Duodenal mucosa (tissue), 2 donors: Measurements from ENCODE around the gene RPS10.

Experiments
- H3K27ac ChIP-seq: one replicate; pipeline ENCODE4 v1.7.0; 2013; ENCODE audit warnings: low read depth, low read length
- H3K27me3 ChIP-seq, 2 donors: one replicate each; pipeline ENCODE4 v1.7.0; 2013; ENCODE audit warnings: low read length in 2 of 2, control low read depth in 1 of 2; ENCODE audit not compliant: insufficient read depth in 2 of 2, control insufficient read depth in 1 of 2
- H3K36me3 ChIP-seq, 2 donors: one replicate each; pipeline ENCODE4 v1.7.0; 2013; ENCODE audit warnings: low read length in 2 of 2, control low read depth in 1 of 2; ENCODE audit not compliant: insufficient read depth in 2 of 2, control insufficient read depth in 1 of 2
- H3K4me1 ChIP-seq, 2 donors: one replicate each; pipeline ENCODE4 v1.7.0; 2013; ENCODE audit warnings: low read length in 2 of 2, control low read depth in 1 of 2; ENCODE audit not compliant: insufficient read depth in 2 of 2, control insufficient read depth in 1 of 2
- H3K4me3 ChIP-seq, 2 donors: one replicate each; pipeline ENCODE4 v1.7.0; 2013; ENCODE audit warnings: low read length in 2 of 2, low read depth in 1 of 2
- H3K9ac ChIP-seq, 2 donors: one replicate each; pipeline ENCODE4 v1.7.0; 2013; ENCODE audit warnings: low read length in 2 of 2, low read depth in 1 of 2
- H3K9me3 ChIP-seq, 2 donors: one replicate each; pipeline ENCODE4 v1.7.0; 2013; ENCODE audit warnings: low read length in 2 of 2, control low read depth in 1 of 2; ENCODE audit not compliant: control insufficient read depth in 1 of 2

RPS10 gene

DNA sequence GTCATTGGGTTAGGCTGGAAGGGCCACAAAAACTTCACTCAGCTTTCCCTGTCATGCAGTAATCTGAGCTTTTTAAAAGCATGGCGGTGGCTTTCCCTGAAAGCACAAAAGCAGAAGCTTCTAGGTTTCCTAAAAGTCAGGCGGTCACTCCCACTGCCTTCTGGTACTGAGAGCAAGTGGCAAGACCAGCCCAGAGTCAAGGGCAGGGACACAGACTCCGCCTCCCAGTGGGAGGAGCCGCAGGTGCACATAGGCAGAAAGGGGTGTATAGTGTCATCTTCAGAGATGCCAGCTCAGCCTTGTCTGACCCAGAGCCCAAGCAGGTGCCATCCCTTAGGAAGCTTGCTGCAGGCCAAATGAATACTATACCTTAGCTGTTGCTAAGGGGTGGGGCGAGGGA is 22.0 kb upstream of the RPS10 start:
- H3K4me3 ChIP-seq, result no peak overlapping the region
- no peaks in the 10 kb centered on the region for H3K4me1 ChIP-seq
- no peaks in the 10 kb centered on the region for H3K27me3 ChIP-seq
- no peak overlapping the region for H3K9ac ChIP-seq
- no peak overlapping the region for H3K27ac ChIP-seq
- no peaks in the 10 kb centered on the region for H3K36me3 ChIP-seq
- peaks cover 0 to 4% of the 10 kb centered on the region in 2 donors for H3K9me3 ChIP-seq

DNA sequence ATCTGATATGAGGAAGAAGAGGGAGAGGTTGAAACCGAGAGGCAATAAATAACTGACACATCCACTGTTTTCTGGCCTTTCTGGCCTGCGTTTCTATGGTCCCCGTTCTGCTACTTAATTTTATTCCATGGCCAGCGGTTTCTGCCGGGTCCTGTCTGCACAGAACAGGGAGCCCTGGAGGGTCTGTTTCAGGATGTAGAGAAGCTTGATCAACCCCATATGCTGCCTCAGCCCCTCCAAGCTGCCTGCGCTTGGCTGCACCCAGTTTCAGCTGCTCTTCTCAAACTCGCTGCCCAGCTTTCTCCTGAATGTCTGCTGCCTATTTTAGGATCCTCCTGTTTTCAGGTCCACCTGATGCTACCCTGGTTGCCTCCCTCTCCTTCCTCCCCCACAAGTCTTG is 21.5 kb upstream of the RPS10 start:
- Histone ChIP-seq H3K36me3 (no peaks in the 10 kb centered on the region), H3K9me3 (peaks cover 0 to 4% of the 10 kb centered on the region in 2 donors), H3K9ac (no peak overlapping the region), H3K27me3 (no peaks in the 10 kb centered on the region), H3K27ac (no peak overlapping the region), H3K4me1 (no peaks in the 10 kb centered on the region), H3K4me3 (no peak overlapping the region)

DNA sequence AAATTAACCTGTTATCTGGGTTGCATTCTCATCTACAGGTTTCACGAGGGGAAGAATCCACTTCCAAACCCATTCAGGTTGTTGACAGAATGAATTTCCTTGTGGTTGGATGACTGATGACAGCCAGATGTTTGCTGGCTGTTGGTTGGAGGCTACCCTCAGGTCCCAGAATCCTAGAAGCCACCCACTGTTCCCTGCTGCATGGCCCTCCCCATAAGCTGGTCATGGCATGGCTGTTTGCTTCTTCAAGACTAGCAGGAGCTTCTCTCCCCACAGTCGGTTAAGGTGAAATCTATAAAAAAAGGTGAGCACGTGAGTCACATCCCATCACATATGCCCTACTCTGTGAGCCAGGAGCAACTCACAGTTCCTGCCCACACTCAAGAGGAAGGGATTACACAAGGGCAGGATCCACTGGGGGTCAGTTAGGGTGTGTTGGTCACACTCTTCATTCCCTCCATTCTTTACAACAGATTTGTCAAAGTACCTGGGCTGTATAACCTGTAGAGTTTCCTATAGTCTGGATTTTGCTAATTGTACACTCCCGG is 19.5 kb upstream of the RPS10 start:
- no peak overlapping the region for H3K4me3 ChIP-seq
- H3K9ac ChIP-seq, result no peak overlapping the region
- no peaks in the 10 kb centered on the region for H3K9me3 ChIP-seq
- H3K36me3 ChIP-seq, result no peaks in the 10 kb centered on the region
- no peaks in the 10 kb centered on the region for H3K27me3 ChIP-seq
- H3K27ac ChIP-seq, result no peak overlapping the region
- H3K4me1 ChIP-seq, result no peaks in the 10 kb centered on the region

DNA sequence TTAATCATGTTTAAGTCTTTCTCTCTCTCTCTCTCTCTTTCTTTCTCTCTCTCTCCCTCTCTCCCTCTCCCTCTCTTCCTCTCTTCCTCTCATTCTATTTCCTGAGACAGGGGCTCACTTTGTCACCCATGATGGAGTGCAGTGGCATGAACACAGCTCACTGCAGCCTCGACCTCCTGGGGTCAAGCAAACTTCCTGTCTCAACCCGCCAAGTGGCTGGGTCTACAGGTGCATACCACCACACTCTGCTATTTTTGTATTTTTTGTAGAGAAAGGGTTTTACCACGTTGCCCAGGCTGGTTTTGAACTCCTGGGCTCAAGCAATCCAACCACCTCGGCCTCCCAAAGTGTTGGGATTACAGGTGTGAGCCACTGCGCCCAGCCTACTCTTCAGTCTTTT is 15.7 kb upstream of the RPS10 start:
- Histone ChIP-seq H3K36me3 (no peaks in the 10 kb centered on the region), H3K9me3 (no peaks in the 10 kb centered on the region), H3K4me3 (no peak overlapping the region), H3K9ac (no peak overlapping the region), H3K4me1 (no peaks in the 10 kb centered on the region), H3K27ac (no peak overlapping the region), H3K27me3 (no peaks in the 10 kb centered on the region)

DNA sequence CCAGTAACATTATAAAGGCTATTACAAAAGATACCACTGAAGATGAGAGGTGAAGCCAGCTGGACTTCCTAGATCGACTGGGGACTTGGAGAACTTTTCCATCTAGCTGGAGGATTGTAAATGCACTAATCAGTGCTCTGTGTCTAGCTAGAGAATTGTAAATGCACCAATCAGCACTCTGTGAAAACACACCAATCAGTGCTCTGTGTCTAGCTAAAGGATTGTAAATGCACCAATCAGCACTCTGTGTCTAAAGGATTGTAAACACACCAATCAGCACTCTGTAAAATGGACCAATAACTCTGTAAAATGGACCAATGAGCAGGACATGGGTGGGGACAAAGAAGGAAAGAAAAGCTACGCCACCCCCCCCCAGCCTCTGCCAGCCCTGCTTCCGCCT is 13.6 kb upstream of the RPS10 start:
- no peaks in the 10 kb centered on the region for H3K27me3 ChIP-seq
- no peaks in the 10 kb centered on the region for H3K36me3 ChIP-seq
- H3K27ac ChIP-seq, result no peak overlapping the region
- H3K4me1 ChIP-seq, result no peaks in the 10 kb centered on the region
- H3K9ac ChIP-seq, result no peak overlapping the region
- H3K9me3 ChIP-seq, result no peaks in the 10 kb centered on the region
- no peak overlapping the region for H3K4me3 ChIP-seq

DNA sequence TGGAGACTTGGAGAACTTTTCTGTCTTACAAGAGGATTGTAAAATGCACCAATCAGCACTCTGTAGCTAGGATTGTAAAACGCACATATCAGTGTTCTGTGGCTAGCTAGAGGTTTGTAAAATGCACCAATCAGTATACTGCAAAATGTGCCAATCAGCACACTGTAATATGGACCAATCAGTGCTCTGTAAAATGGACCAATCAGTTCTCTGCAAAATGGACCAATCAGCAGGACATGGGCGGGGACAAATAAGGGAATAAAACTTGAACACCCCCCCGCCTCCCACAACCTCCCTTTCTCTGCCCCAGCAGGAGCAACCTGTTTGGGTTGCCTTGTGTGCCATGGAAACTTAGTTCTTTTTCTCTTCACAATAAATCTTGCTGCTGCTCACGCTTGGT is 12.8 kb upstream of the RPS10 start:
- Histone ChIP-seq H3K27ac (no peak overlapping the region), H3K36me3 (no peaks in the 10 kb centered on the region), H3K9ac (no peak overlapping the region), H3K9me3 (no peaks in the 10 kb centered on the region), H3K4me3 (no peak overlapping the region), H3K27me3 (no peaks in the 10 kb centered on the region), H3K4me1 (no peaks in the 10 kb centered on the region)

DNA sequence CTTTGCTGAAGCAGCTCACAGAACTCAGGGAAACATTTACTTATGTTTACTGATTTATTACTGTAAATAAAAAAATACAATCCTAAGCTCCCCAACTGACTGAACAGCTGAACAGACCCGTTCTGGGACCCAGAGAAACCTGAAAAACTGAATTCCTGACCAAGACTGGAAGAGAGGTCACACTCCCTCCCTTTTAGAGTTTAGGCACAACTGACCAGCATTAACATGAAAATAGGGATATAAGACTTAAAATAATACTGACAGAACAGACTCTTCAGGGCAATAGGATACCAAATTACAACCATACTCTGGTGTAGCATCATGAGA is 11.7 kb upstream of the RPS10 start:
- Histone ChIP-seq H3K4me1 (no peaks in the 10 kb centered on the region), H3K36me3 (no peaks in the 10 kb centered on the region), H3K9ac (no peak overlapping the region), H3K27ac (no peak overlapping the region), H3K27me3 (no peaks in the 10 kb centered on the region), H3K4me3 (no peak overlapping the region), H3K9me3 (no peaks in the 10 kb centered on the region)

DNA sequence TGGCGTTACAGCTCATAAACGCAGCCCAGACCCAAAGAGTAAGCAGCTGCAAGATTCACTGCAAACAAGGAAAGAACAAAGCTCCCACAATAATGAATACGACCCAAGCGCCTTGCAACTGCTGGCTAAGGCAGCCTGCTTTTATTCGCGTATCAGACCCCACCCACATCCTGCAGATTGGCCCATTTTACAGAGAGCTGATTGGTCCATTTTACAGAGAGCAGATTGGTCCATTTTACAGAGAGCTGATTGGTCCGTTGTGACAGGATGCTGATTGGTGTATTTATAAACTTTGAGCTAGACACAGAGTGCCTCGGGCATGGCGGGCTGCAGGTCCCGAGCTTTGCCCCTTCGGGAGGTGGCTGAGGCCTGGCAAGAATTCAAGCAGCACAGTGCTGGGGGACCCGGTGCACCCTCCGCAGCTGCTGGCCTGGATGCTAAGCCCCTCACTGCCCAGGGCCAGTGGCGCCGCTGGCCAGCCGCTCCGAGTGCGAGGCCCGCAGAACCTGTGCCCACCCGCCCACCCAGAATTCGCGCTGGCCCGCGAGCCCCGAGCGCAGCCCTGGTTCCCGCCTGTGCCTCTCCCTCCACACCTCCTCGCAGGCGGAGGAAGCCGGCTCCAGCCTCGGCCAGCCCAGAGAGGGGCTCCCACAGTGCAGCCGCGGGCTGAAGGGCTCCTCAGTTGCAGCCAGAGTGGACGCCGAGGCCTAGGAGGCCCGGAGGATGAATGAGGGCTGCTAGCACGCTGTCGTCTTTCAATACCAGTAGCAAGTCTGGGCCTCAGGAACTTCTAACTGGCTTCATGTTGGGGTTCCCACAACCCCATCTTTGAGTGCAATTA is 11.2 kb upstream of the RPS10 start:
- no peak overlapping the region for H3K27ac ChIP-seq
- H3K4me1 ChIP-seq, result no peaks in the 10 kb centered on the region
- no peak overlapping the region for H3K4me3 ChIP-seq
- H3K9me3 ChIP-seq, result no peaks in the 10 kb centered on the region
- H3K27me3 ChIP-seq, result no peaks in the 10 kb centered on the region
- no peaks in the 10 kb centered on the region for H3K36me3 ChIP-seq
- no peak overlapping the region for H3K9ac ChIP-seq

DNA sequence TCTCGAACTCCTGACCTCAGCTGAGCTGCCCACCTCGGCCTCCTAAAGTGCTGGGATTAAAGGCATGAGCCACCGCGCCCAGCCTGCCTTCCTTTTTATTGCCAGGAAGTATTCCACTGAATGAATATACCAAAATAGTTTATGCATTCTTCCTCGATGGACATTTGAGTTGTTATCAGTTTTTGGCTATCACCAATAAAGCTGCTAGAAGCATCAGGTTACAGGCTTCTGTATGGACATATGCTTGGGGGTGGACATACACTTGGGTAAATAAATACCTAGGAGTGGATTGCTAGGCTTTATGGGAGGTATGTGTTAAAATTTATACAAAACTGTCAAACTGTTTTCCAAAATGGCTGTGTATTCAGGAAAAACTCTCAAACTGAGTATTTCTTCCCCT is 10.0 kb upstream of the RPS10 start:
- Histone ChIP-seq H3K36me3 (no peaks in the 10 kb centered on the region), H3K9ac (no peak overlapping the region), H3K9me3 (no peaks in the 10 kb centered on the region), H3K4me1 (no peaks in the 10 kb centered on the region), H3K27me3 (no peaks in the 10 kb centered on the region), H3K4me3 (no peak overlapping the region), H3K27ac (no peak overlapping the region)

DNA sequence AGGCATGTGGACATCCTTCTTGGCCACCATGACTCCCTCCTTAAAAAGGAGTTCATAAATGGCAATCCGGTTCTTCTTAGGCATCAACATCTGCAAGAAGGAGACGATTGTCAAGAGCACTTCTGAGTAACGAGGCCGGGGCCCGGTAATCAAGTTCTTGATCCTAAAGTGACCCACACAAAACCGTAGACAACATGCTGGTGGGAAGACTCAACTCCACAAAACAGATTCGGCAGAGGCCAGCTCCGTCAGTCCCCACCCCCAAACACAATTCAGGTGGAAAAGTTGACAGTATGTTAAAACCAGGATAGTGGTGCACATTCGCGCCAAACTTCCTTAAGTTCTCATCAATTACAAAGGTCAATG is 754 bp downstream of the RPS10 start:
- Histone ChIP-seq H3K4me3 (peak overlapping the region; percentile 89 to 98), H3K4me1 (peaks cover 10 to 15% of the 10 kb centered on the region in 2 donors), H3K27ac (peak overlapping the region; percentile 42), H3K36me3 (peaks cover 22 to 44% of the 10 kb centered on the region in 2 donors), H3K9ac (peak overlapping the region; percentile 96 to 98), H3K27me3 (no peaks in the 10 kb centered on the region), H3K9me3 (no peaks in the 10 kb centered on the region)
